ENCODE measurements around the gene GABRB2. TPM values are rescaled to one million over a fixed set of nuclear protein-coding genes. Genes with fewer than 3 reads are reported as not detected.

GABRB2 gene
- total and polyA plus RNA-seq, 2 experiments from 2014 or later: 0.11 to 0.94 TPM

GRCh38 chr5:161378701-161379100 lies 167.8 kb downstream of the GABRB2 start:
- Mint-ChIP-seq H3K27me3 (ENCODE audit: insufficient read depth, low read depth, poor library complexity) (no peaks in the 10 kb centered on the region), H3K36me3 (ENCODE audit: low read depth) (no peaks in the 10 kb centered on the region), H3K9me3 (no peaks in the 10 kb centered on the region), H3K27ac (no peak overlapping the region), H3K4me1 (peaks cover 7% of the 10 kb centered on the region; the same call in 2 of the 3 replicates), H3K4me3 (no peak overlapping the region)
- Histone ChIP-seq H4K20me1 (replicated peaks; ENCODE audit: insufficient read depth) (no peaks in the 10 kb centered on the region), H3K36me3 (ENCODE audit: insufficient read depth) (no peaks in the 10 kb centered on the region), H3K79me2 (replicated peaks; ENCODE audit: insufficient read depth) (no peaks in the 10 kb centered on the region), H3K27ac (ENCODE audit: low read depth) (no peak overlapping the region), H3K9me2 (ENCODE audit: insufficient read depth) (no peaks in the 10 kb centered on the region), H3K4me2 (no peak overlapping the region), H2AFZ (no peak overlapping the region), H3F3A (replicated peaks; ENCODE audit: low read depth) (no peaks in the 10 kb centered on the region), H3K27me3 (ENCODE audit: insufficient read depth) (no peaks in the 10 kb centered on the region), H3K4me3 (no peak overlapping the region), H3K4me1 (ENCODE audit: insufficient read depth) (no peaks in the 10 kb centered on the region)
- no peak for DNase-seq (ENCODE audit: low spot score)
- no peak for ATAC-seq
- no peak for TF ChIP-seq ZNF331 (CRISPR knock-in tag; IDR thresholded peaks at IDR 0.05; ENCODE audit: low read depth)
- no peak for TF ChIP-seq CTCF (conservative IDR thresholded peaks at IDR 0.05; ENCODE audit: low read depth in 2 of 2)
- no peak for TF ChIP-seq CREB1 (CRISPR knock-in tag; IDR thresholded peaks at IDR 0.05; ENCODE audit: low read depth)
- no peak for TF ChIP-seq ETS1 (IDR thresholded peaks at IDR 0.05)
- TF ChIP-seq NANOG (IDR thresholded peaks at IDR 0.05; ENCODE audit: borderline replicate concordance): no peak

GRCh38 chr5:161376034-161376433 lies 170.5 kb downstream of the GABRB2 start:
- Histone ChIP-seq H3K36me3 (ENCODE audit: insufficient read depth) (no peaks in the 10 kb centered on the region), H3K4me3 (no peak overlapping the region), H3K9me2 (ENCODE audit: insufficient read depth) (no peaks in the 10 kb centered on the region), H3F3A (replicated peaks; ENCODE audit: low read depth) (no peaks in the 10 kb centered on the region), H3K27ac (ENCODE audit: low read depth) (no peak overlapping the region), H3K79me2 (replicated peaks; ENCODE audit: insufficient read depth) (no peaks in the 10 kb centered on the region), H3K4me1 (ENCODE audit: insufficient read depth) (no peaks in the 10 kb centered on the region), H3K27me3 (ENCODE audit: insufficient read depth) (no peaks in the 10 kb centered on the region), H4K20me1 (replicated peaks; ENCODE audit: insufficient read depth) (no peaks in the 10 kb centered on the region), H2AFZ (no peak overlapping the region), H3K4me2 (no peak overlapping the region)
- DNase-seq (ENCODE audit: low spot score): no peak
- ATAC-seq: no peak
- Mint-ChIP-seq H3K9me3 (no peaks in the 10 kb centered on the region), H3K4me3 (no peak overlapping the region), H3K27me3 (ENCODE audit: insufficient read depth, low read depth, poor library complexity) (no peaks in the 10 kb centered on the region), H3K27ac (no peak overlapping the region), H3K4me1 (peaks cover 10% of the 10 kb centered on the region; the same call in 2 of the 3 replicates), H3K36me3 (ENCODE audit: low read depth) (no peaks in the 10 kb centered on the region)
- TF ChIP-seq STAT1 (IDR thresholded peaks at IDR 0.05; ENCODE audit: unreplicated experiment) (no peak), ETS1 (IDR thresholded peaks at IDR 0.05) (no peak), CTCF (conservative IDR thresholded peaks at IDR 0.05; ENCODE audit: low read depth in 2 of 2) (no peak), POLR2AphosphoS5 (IDR thresholded peaks at IDR 0.05; ENCODE audit: low read depth) (no peak), EZH2 (IDR thresholded peaks at IDR 0.05; ENCODE audit: low read depth, unreplicated experiment) (no peak), REST (IDR thresholded peaks at IDR 0.05; ENCODE audit: unreplicated experiment) (no peak), CREB1 (CRISPR knock-in tag; IDR thresholded peaks at IDR 0.05; ENCODE audit: low read depth) (no peak), EZH2phosphoT487 (IDR thresholded peaks at IDR 0.05; ENCODE audit: unreplicated experiment) (no peak), NANOG (IDR thresholded peaks at IDR 0.05; ENCODE audit: borderline replicate concordance) (no peak), JUNB (IDR thresholded peaks at IDR 0.05; ENCODE audit: unreplicated experiment) (no peak)

Measured in GM23338 (cell line).